Testis (tissue), 3 donors: ENCODE results near the gene RPL31. TPM values are rescaled to one million over a fixed set of nuclear protein-coding genes. Genes with fewer than 3 reads are reported as not detected.

Source experiments
- DNase-seq: peaks from one replicate; pipeline ENCODE4 v3.0.0-alpha.2; 2019
- H3K27ac ChIP-seq, 2 donors: fragments of 200-600 bp; sonication (generic); one replicate each; pipeline ENCODE4 v1.5.1; 2019
- H3K27me3 ChIP-seq: fragments of 200-600 bp; sonication (generic); one replicate; pipeline ENCODE4 v1.5.1; 2019
- H3K36me3 ChIP-seq: fragments of 200-600 bp; sonication (generic); one replicate; pipeline ENCODE4 v1.5.1; 2017; ENCODE audit warnings: low read depth; ENCODE audit errors: missing control alignments
- H3K4me1 ChIP-seq: fragments of 200-600 bp; sonication (generic); one replicate; pipeline ENCODE4 v1.5.1; 2019
- H3K4me3 ChIP-seq, 2 donors: fragments of 200-600 bp; sonication (generic); one replicate each; pipeline ENCODE4 v1.5.1; 2017 to 2019
- H3K9me3 ChIP-seq: fragments of 200-600 bp; sonication (generic); one replicate; pipeline ENCODE4 v1.5.1; 2017
- CTCF ChIP-seq, 3 experiments: fragments of 450-650 bp in 2 of 3; fragments of 200-600 bp in 1 of 3; sonication (generic) in 1 of 3; IDR thresholded peaks; one replicate each; pipeline ENCODE4 v1.5.1; 2016 to 2019; ENCODE audit warnings: antibody characterized with exemption in 3 of 3, mild to moderate bottlenecking in 2 of 3, moderate library complexity in 1 of 3
- POLR2A ChIP-seq: fragments of 450-650 bp; IDR thresholded peaks from one replicate; pipeline ENCODE4 v1.6.1; 2017; ENCODE audit warnings: antibody characterized with exemption, mild to moderate bottlenecking, moderate library complexity
- WGBS, 2 donors: methylation state at CpG; one replicate each; pipeline ENCODE4 v1.1.5; 2018; 5-methylcytosine and 5-hydroxymethylcytosine counted together
- intact Hi-C: fragments of 100-400 bp; cut with DNase I; formaldehyde crosslinking; loops from one replicate; pipeline ENCODE4 v1.15.1; 2023; ENCODE audit warnings: low total_unique reads
- polyA plus RNA-seq: library from polyadenylated mRNA; stranded (reverse); fragments of 350-450 nt; fragmentation: Illumina TruSeq; extraction: RNeasy Lipid Tissue Mini Kit (QIAGEN cat#74804); gene quantifications from one replicate; pipeline ENCODE4 v1.2.3, GENCODE V29; 2014; ENCODE audit warnings: low read depth, low replicate concordance; ENCODE audit not compliant: insufficient read depth
- total RNA-seq, 2 donors: library from RNA; depleted of rRNA; stranded (reverse); fragments of >200 nt; gene quantifications; one replicate each; pipeline ENCODE4 v1.2.3, GENCODE V29; 2016

The RPL31 gene
- total and polyA plus RNA-seq, 3 donors from 2014 or later: 404 to 1,643 (median 715) TPM

- Histone ChIP-seq H3K4me1 (no peaks in the 10 kb centered on the region), H3K27me3 (no peaks in the 10 kb centered on the region), H3K27ac (no peak overlapping the region), H3K4me3 (no peak overlapping the region), H3K36me3 (no peaks in the 10 kb centered on the region), H3K9me3 (no peaks in the 10 kb centered on the region)
- DNase-seq: no peak
- TF ChIP-seq CTCF (IDR thresholded peaks at IDR 0.05) (no peak), POLR2A (no peak)
- 83 to 87% methylated on average over 19 of the region's 19 CpGs for WGBS, 2 donors
- intact Hi-C loops: no loop called here
These were observed 25.3 kb upstream of the RPL31 start for GRCh38 chr2:100976645-100977391.

- no peaks in the 10 kb centered on the region for H3K27me3 ChIP-seq
- H3K27ac ChIP-seq: no peak overlapping the region
- H3K4me1 ChIP-seq: no peaks in the 10 kb centered on the region
- H3K9me3 ChIP-seq: no peaks in the 10 kb centered on the region
- TF ChIP-seq CTCF (IDR thresholded peaks at IDR 0.05): no peak
- TF ChIP-seq POLR2A: no peak
- WGBS, 2 donors: 90 to 94% methylated on average over 12 of the region's 12 CpGs
- intact Hi-C loops: no loop called here
- H3K36me3 ChIP-seq: no peaks in the 10 kb centered on the region
- no peak for DNase-seq
- no peak overlapping the region for H3K4me3 ChIP-seq
These were observed 24.6 kb upstream of the RPL31 start for GRCh38 chr2:100977511-100977910.

DNA sequence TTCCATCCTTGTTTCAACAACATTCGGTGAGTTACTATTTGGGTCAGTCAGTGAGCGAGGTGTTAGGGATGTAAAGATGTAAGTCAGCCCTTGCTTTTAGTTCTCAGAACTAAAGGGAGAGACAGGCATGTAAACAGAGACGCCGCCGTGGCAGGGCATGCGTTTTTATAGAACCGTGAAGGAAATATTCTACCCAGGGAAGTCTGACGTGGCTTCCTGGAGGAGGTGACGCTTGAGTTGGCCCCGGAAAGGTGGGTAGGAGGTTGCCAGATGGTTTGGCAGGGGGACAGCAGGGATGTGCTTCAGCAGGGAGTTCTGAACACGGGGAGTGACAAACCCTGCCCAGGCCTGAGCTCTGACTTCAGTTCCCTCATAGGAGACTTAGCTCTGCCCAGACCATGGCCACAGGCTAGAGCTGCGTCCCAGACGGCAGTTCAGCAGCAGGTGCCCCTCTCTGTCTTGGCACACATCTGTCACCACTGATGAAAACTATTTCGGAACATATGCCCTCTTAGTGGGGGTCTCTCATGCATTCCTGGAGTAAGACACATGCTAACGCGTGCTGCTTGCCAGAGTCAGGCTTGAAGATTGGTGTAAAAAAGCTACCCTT is 23.4 kb upstream of the RPL31 start:
- no peak for DNase-seq

DNA sequence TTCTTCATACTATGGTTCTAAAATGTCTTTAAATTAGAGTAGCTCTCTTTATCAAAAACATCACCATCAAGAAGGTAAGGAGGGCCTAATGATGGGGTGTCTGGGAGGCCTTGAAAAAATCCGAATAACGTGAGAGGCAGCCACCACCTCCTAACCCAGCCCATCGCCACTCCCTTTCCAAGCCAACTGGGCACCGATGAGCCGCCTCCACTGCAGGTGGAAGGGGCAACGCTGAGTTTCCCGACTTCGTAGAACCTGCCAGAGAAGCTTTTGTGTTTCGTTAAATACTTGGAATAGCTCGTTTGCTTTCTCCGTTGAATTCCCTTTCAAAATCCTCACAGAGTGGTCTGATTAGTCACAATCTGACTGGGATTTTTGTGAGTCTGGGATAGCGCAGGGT is 22.0 kb upstream of the RPL31 start:
- no peak for DNase-seq
- TF ChIP-seq CTCF (IDR thresholded peaks at IDR 0.05) (no peak), POLR2A (no peak)
- Histone ChIP-seq H3K36me3 (no peaks in the 10 kb centered on the region), H3K4me1 (peaks cover 6% of the 10 kb centered on the region), H3K4me3 (no peak overlapping the region), H3K9me3 (no peaks in the 10 kb centered on the region), H3K27ac (no peak overlapping the region), H3K27me3 (no peaks in the 10 kb centered on the region)
- WGBS, 2 donors: 91 to 93% methylated on average over 12 of the region's 12 CpGs
- intact Hi-C loops: loop anchor here (5.0 to 10.0 kb wide), 2 partner anchors 245 to 373 kb away; no protein-coding TSS in a partner anchor

More for the DNA sequence above, 23.4 kb upstream of the RPL31 start:
- intact Hi-C loops: no loop called here
- H3K27ac ChIP-seq: no peak overlapping the region
- no peak overlapping the region for H3K4me3 ChIP-seq
- H3K9me3 ChIP-seq: no peaks in the 10 kb centered on the region
- WGBS, 2 donors: 84 to 85% methylated on average over 16 of the region's 16 CpGs
- no peaks in the 10 kb centered on the region for H3K27me3 ChIP-seq
- H3K36me3 ChIP-seq: no peaks in the 10 kb centered on the region
- no peak for TF ChIP-seq POLR2A
- no peak for TF ChIP-seq CTCF (IDR thresholded peaks at IDR 0.05)
- peaks cover 6% of the 10 kb centered on the region for H3K4me1 ChIP-seq
